ENCODE measurements around the gene KCNK17. TPM values are rescaled to one million over a fixed set of nuclear protein-coding genes. Genes with fewer than 3 reads are reported as not detected.

KCNK17 gene
- total RNA-seq, 1 experiment from 2014 or later: not detected

- H3K36me3 ChIP-seq (ENCODE audit: low read depth, low read length): no peaks in the 10 kb centered on the region
- no peaks in the 10 kb centered on the region for H3K9me2 ChIP-seq (replicated peaks; ENCODE audit: low read length)
- H3F3A ChIP-seq (ENCODE audit: low read length, unreplicated experiment): no peaks in the 10 kb centered on the region
- H3K9me3 ChIP-seq (ENCODE audit: low read length): no peaks in the 10 kb centered on the region
- peaks cover 27% of the 10 kb centered on the region for H3K27me3 ChIP-seq (ENCODE audit: low read length)
- no peak for ATAC-seq
- ChIA-PET POLR2A (ENCODE audit: unreplicated experiment) (no interaction called here), CTCF (no interaction called here)
- intact Hi-C loops (cut with micrococcal nuclease): loop anchor here (5.0 to 10.0 kb wide), 2 partner anchors 1499 to 1966 kb away; no protein-coding TSS in a partner anchor
- H3K4me3 ChIP-seq (ENCODE audit: low read length): no peak overlapping the region
- no TSS peak for BruUV-seq (replicated peaks)
- TF ChIP-seq EZH2 (IDR thresholded peaks at IDR 0.05; ENCODE audit: low read length, unreplicated experiment) (no peak), CTCF (conservative IDR thresholded peaks at IDR 0.05; ENCODE audit: low read depth, low read length) (no peak), EZH2phosphoT487 (IDR thresholded peaks at IDR 0.05; ENCODE audit: borderline replicate concordance, low read length) (no peak)
- H3K27ac ChIP-seq (ENCODE audit: low read length): no peak overlapping the region
- DNase-seq: no peak
- H3K4me2 ChIP-seq (ENCODE audit: low read length): no peak overlapping the region
- no peak overlapping the region for H2AFZ ChIP-seq (ENCODE audit: low read length)
- no peaks in the 10 kb centered on the region for H4K20me1 ChIP-seq (ENCODE audit: low read length)
- H3K4me1 ChIP-seq (ENCODE audit: insufficient read depth, low read length): no peaks in the 10 kb centered on the region
- H3K79me2 ChIP-seq (ENCODE audit: low read length): no peaks in the 10 kb centered on the region
- no peak overlapping the region for H3K9ac ChIP-seq (ENCODE audit: low read length)
Observed at GRCh38 chr6:39348740-39349139, 34.5 kb upstream of the KCNK17 start.

GRCh38 chr6:39347906-39348585, 33.8 kb upstream of the KCNK17 start:
- CTCF ChIA-PET: no interaction called here
- peak; percentile 73 for DNase-seq

More at GRCh38 chr6:39347906-39348585, 33.8 kb upstream of the KCNK17 start:
- Histone ChIP-seq H3F3A (ENCODE audit: low read length, unreplicated experiment) (no peaks in the 10 kb centered on the region), H3K36me3 (ENCODE audit: low read depth, low read length) (no peaks in the 10 kb centered on the region), H3K9me3 (ENCODE audit: low read length) (no peaks in the 10 kb centered on the region), H4K20me1 (ENCODE audit: low read length) (no peaks in the 10 kb centered on the region), H3K27ac (ENCODE audit: low read length) (no peak overlapping the region), H3K9ac (ENCODE audit: low read length) (no peak overlapping the region), H3K4me3 (ENCODE audit: low read length) (no peak overlapping the region), H3K79me2 (ENCODE audit: low read length) (no peaks in the 10 kb centered on the region), H3K9me2 (replicated peaks; ENCODE audit: low read length) (no peaks in the 10 kb centered on the region), H3K27me3 (ENCODE audit: low read length) (peaks cover 27% of the 10 kb centered on the region), H3K4me2 (ENCODE audit: low read length) (no peak overlapping the region), H2AFZ (ENCODE audit: low read length) (no peak overlapping the region), H3K4me1 (ENCODE audit: insufficient read depth, low read length) (no peaks in the 10 kb centered on the region)
- peak; percentile 88 for ATAC-seq
- POLR2A ChIA-PET (ENCODE audit: unreplicated experiment): no interaction called here
- BruUV-seq (replicated peaks): no TSS peak
- TF ChIP-seq CTCF (conservative IDR thresholded peaks at IDR 0.05; ENCODE audit: low read depth, low read length) (peak; percentile 88), EZH2phosphoT487 (IDR thresholded peaks at IDR 0.05; ENCODE audit: borderline replicate concordance, low read length) (no peak)
- intact Hi-C loops (cut with micrococcal nuclease): loop anchor here (5.0 to 10.0 kb wide), 2 partner anchors 1499 to 1967 kb away; no protein-coding TSS in a partner anchor

Data from PC-3 (cell line).